ENCODE results near the gene C4orf33.

C4orf33 gene

DNA sequence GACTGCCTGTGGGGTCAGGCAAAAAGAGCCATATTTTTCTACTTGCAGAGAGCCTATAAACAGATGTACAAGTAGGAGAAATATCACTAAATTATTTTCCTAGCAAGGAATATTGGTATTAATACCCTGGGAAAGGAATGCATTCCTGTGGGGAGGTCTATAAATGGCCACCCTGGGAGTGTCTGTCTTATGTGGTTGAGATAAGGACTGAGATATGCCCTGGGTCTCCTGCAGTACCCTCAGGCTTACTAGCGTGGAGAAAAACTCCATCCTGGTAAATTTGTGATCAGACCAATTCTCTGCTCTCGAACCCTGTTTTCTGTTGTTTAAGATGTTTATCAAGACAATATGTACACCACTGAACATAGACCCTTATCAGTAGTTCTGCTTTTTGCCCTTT is 35.4 kb downstream of the C4orf33 start:
- DNase-seq, result no peak

DNA sequence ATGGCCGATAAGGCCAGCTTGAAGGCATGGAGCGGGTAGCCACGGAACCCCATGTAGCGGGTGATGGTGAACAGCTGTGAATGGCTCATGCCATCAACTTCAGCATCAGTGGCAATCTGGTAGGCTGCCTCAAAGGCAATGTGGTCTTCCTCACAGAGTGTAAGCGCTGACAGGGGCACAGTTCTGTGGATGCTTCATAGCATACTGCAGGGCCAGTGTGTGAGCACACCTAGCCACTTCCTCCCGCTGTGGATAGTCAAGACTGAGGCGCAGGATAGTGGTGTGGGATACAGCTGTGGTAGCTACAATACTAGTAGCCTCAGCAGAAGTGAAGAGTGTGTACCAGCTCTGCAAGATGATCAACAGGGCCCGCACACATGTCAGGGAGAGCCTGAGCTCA is 40.5 kb downstream of the C4orf33 start:
- DNase-seq, result no peak

DNA sequence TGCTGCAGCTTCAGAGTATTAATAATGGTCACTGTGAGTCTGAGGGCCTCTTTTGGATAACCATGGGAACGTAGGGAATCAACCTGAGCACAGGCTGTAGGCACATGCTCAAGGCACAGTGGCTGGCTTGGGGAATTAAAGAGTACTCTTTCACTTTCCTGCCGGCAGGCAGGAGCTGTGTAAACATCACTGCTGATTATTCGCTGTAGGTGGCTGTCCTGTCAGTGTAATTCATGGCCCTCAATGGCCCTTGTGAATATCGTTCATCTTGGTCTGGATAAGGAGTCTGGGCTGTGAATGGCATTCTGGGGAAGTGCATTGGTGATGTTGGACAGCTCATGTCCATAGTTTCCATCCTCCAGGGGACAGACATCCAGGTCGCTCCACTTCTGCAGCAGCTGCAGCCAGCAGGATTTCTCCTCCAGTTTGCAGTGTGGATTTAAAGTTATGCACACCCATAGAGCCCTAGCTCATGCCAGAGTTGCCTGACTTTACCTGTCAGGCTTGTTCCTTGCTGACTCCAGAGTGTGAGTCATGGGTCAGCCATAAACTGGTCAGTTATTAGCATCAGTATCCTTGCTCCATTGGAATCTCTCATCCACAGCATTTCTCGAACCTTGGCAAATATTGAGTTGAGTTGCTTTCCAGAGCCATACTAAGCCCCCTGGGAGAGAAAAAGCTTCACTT is 43.0 kb downstream of the C4orf33 start:
- no peak for DNase-seq

DNA sequence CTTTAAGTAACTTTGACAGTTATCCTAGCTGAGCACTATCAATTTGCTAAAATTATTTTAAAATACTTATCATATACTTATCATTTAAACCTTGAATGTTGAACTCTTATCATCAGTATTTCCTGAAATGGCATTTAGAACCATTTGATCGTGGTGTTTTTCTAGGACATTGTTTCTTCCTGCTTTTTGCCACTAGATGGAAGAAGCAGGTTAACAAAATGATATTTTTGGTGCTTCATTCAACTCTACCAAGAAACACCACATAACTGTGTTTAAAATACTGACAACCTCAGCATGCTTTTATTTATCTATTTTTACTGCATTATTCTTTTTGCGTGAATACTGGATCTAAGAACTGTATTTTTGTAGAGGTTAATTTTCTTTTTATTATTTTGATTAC is 44.6 kb downstream of the C4orf33 start:
- DNase-seq, result no peak

DNA sequence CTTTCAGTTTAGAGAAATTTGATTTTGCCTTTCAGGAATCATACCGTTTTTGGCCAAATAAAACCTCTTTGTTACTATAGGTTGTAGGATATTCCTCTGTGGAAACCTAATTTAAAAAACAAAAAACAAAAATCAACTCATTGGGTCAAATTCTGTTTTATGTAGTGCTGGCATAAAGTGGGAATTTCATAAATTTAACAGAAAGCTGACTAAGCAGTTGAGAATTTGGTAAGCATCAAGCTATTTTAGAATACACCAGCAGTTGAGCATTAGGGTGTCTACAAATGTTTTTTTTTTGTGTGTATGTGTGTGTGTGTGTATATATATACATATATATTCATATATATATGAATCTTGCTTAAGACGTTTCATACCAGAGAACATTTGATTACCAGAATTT is 47.4 kb downstream of the C4orf33 start:
- DNase-seq, result no peak

DNA sequence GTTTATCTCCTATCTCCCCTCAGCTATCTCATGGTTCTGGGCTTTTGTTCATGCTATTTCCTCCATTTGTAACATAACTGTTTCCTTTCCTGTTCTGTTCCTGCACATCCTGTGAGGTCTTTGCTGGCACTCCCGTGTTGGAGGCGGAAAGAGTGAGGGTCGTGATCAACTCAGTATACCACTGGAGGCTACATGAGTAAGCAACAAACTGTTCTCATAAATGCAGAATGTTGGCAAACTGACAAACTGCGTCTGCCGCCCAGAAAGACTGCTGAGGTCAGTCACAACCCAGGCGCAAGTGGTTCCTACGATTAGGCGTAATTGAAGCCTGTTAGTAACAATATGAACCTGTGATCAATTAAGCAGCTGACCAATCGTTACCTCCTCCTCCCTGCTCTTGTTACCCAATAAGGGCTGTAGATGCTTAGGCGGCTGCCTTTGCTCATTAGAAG is 48.8 kb downstream of the C4orf33 start:
- DNase-seq, result no peak

DNA sequence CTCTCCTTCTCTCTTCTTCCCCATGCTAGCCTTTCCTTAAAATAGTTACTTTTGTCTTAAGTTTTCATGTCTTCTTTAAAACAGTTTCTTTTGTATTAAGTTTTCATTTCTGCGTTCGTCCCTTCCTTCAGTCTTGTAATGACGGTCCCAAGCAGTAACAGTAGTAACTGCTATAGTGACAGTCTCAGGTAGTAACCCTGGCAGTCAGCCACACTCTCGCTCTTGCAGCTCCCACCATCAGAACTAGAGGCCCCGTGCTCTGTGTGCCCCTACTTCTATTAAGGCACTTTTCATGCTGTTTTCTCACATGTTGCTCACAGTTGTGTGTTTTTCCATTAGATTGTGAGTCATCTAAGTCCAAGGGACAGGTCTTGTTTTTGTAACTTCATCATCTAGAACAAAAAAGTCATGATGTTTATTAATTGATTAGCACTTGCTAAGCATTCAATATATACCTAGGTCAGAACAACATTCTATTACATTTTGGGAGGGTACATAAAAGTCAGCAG is 49.3 kb downstream of the C4orf33 start:
- no peak for DNase-seq

DNA sequence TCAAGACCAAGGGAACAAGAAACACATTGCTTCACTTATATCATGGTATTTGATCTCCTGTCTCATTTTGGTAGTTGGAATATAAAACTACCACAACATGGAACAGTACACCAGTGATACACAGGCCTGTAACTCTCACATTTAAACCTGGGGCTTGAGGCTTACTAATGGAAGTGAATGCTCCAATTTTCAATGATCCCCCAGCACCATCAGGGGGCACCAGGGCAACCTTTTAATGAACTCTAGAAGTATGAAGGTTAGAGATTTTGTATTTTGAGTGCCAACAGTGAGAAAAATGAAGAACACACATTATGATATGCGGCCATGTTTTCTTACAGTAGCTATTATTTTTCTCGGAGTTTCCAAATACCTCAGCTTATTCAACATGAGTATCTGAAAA is 50.7 kb downstream of the C4orf33 start:
- DNase-seq, result no peak

DNA sequence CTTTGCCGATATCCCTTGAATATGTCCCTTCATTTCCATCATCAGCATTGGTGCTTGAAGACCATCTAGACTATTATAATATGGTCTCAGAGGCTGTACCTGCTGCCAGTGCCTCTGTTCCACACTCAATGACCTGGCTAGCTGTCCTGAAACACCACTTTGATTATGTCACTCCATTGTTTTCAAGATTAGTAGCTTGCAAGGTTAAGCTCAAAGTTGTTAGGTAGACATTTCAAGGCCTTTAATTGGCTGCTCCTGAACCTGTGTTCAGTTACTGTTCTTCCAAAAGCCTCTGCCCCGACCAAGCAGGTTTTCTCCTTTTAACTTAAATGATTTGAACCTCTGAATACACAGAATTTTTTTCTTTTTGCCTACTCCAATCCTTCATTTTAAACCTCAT is 52.9 kb downstream of the C4orf33 start:
- DNase-seq, result no peak

DNA sequence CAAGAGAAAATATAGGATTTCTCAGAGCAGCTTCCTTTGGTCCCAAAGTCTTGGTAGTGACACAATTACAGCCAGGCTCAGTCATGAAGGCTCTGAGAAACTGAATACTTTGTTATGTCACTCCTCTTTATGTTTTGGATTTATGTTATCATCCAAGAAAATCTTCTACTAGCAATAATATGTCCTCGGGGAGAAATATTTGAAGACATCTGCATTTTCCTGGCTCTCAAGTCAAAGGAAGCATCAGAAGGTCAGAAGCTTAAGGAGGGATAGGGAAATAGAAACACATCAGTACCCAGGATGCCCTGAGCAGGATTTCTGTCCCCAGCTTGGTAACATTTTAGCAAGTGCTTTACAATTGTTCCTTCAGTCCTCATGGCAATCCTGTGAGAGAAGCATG is 54.0 kb downstream of the C4orf33 start:
- no peak for DNase-seq

DNA sequence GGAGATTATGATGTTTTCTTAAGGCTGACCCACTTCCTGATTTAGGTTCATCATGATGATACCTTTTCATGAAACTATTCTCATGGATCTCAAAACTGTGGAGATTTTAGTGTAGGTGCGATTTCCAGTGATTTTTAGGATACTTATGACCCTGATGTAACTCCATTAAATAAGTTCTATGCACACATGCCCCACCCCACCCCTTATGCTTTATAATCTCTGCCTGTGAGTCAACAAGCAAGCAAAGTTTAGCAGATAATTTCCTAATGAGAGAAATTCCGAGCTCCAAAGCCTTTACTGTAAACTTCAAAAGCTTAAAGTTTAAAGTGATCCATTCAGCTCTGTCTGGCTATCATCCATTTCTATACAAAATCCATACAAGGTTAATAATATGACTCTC is 56.4 kb downstream of the C4orf33 start:
- no peak for DNase-seq

DNA sequence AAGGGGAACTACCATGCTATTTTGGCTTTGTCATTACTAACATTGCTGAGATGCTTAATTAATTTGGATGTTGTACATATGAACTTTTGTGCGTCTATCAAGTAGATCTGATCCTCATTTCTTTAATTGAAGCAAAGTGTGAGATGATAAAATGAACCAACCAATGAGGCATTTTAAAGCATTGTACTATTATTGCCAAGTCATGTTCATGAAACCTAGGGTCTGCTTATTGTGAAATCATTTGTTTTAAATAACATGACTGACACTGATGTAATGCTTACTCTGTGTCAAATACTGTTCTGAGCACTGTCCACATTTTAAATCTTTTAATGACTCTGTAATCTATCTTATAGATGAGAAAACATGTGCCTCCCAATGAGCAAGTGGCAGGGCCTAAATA is 57.7 kb downstream of the C4orf33 start:
- DNase-seq, result no peak

DNA sequence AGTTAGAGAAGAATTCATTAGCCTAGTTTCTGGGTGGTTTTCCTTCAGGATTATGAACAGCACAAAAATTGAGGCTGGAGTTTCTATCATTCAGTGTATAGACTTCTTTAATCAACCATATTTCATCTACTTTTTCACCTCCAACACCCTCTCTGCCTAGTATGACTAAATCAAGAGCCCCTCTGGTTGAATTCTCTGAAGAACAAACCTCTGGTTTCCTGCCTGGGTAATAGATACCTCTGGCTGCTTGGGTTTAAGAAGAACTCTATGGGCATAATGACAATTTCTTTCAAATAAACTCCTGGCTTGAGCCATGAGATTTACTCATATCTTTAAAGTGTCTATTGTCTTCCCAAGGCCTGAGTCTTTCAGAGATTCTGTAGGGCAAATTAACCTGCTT is 66.5 kb downstream of the C4orf33 start:
- no peak for DNase-seq

DNA sequence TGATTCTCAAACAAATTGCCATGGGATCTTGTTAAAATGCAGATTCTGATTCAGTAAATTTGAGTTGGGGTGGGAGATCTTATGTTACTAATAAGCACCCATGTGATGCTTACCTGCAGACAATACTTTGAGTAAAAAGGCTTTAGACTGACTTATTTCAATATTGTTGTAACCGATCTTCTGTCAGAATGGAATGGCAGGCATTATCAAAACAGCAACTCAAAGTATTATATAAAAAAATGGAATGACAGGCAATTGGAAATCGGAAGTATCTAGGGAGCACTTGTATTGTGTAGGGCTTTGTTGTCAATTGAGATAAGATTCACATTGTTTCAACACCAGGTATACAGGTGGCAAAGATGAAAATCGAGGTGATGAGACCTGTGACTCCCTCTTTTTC is 67.5 kb downstream of the C4orf33 start:
- no peak for DNase-seq

DNA sequence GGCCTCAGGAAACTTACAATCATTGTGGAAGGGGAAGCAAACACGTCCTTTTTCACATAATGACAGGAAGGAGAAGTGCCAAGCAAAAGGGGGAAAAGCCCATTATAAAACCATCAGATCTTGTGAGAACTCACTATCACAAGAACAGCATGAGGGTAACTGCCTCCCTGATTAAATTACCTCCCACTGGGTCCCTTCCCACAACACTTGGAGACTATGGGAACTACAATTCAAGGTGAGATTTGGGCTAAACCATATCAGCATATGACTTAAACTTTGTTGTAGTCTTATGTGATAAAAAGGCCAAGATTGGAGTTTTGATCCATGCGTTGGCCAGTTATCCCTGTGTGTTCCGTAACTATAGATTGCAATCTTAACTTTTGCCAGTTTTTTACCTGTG is 68.3 kb downstream of the C4orf33 start:
- no peak for DNase-seq

Data from activated CD4-positive, alpha-beta T cell treated with anti-CD3 and anti-CD28 coated beads, Interleukin-10, Interleukin-2, amounts not matched to agents 100 ng/mL and 50 ng/mL, durations not matched to agents 16 hours and 8 hours (primary cell).